GM18502 (cell line): ENCODE results near the gene PVALB.

ENCODE experiments used
- ATAC-seq: cut with Tn5 transposase; IDR thresholded peaks from one replicate; pipeline ENCODE4 v1.9.1; 2021; ENCODE audit warnings: mild to moderate bottlenecking; ENCODE audit not compliant: unreplicated experiment, poor library complexity

Gene PVALB, protein sequence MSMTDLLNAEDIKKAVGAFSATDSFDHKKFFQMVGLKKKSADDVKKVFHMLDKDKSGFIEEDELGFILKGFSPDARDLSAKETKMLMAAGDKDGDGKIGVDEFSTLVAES

DNA sequence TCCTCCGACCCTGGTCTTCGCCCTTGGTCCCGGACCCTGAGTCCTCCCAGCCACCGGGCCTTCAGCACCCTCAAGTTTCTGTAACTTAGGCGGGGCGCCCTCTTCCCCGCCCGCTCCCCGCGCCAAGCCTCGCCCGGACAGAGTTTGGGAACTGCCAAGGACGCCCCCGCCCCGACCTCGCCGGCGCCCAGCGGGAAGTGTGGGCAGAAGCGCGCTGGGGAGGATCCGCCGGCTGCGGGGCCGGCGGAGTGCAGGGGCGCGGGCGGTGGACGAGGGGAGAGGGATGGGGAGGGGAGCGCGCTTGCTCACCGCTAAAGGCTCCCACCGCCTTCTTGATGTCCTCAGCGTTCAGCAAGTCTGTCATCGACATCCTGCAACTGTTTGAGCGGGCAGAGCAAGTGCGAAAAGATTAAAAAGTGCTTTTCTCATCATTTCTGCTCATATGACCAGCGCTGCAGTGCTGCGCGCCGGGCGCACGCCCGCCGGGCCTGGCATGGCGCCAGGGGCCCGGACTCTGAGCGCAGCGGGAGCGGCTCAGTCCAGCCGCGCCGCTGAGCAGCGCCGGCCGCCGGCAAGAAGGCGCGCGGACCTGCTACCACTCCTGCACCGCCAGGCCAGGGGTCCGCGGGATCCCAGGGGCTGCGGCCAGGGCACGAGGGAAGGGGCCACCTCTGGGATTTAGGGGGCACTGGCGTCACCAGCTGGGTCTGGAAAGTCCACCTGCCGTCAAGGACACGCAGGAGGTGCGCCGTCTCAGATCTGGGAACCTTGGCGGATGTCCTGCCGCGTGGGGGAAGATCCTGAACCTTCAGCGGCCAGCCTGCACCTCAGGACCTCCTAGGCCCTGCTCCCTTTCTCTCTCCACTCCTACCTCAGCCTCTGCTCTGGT is at the start of gene PVALB:
Gene PVALB, minus strand, starts transcription at position 400 of the 889 bp plus-strand sequence. Its CDS starts 30 bp downstream, at position 370.
- no peak for ATAC-seq

DNA sequence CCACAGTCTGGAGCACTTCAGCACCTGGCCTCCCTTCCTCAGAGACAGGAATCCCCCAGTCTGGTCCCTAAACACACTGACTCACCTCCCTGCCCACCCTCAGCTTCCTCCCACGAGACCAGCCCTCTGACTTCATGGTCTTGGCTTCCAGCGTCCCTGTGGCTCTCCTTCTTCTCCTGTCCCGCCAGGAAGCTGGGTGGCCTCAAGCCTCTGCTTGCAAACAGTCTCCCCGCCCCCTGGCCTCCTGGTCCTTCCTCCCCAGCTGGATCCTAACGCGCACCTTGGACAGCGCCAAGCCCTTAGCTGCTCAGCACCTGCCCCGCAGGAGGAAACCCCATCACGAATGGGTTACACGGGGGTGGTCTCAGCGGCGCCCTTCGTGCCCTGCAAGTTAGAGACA is 48.5 kb upstream of the PVALB start:
- ATAC-seq: no peak

DNA sequence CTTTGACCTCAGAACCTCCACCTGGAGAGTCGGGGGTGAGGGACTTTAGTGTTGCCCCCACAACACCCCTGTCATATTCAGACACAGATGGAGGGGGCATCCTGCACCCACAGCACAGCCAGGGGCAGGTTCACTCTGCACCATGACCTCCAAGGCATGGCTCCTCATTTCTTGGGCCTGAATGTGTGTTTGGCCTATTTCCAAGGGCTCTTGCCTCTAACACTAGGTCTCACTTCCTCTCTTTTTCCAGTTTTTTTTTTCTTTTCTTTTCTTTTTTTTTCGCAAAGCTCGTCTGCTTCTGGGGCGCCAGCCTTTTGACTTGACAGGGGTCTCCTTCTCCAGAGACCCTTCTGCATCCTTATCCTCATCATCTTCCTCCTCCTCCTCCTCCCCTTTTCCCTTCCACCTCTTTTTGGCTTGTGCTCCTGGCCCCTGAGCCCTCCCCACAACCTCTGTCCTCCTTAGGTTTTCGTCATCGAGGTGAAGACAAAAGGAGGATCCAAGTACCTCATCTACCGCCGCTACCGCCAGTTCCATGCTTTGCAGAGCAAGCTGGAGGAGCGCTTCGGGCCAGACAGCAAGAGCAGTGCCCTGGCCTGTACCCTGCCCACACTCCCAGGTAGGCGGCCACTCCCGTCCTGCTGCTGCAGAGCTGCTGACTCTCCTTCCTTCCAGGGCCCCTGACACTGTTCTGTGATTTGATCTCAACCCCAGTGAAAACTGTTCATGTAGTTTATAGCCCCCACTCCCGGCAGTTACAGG is 47.8 kb upstream of the PVALB start:
- no peak for ATAC-seq

DNA sequence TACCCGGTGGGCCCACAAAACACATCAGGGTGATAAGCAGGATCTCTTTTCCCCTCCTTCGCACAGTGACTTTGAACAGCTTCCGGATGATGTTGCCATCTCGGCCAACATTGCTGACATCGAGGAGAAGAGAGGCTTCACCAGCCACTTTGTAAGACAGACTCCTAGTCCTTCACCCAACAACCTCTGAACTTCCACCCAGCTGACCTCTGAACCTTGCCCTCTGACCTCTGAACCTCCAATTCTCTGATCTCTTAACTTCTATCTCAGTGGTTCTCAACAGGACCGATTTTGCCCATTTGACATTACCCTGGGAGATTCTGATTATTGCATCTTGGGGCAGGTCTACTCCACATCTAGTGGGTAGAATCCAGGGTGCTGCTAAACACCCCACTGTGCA is 47.1 kb upstream of the PVALB start:
- ATAC-seq: no peak

DNA sequence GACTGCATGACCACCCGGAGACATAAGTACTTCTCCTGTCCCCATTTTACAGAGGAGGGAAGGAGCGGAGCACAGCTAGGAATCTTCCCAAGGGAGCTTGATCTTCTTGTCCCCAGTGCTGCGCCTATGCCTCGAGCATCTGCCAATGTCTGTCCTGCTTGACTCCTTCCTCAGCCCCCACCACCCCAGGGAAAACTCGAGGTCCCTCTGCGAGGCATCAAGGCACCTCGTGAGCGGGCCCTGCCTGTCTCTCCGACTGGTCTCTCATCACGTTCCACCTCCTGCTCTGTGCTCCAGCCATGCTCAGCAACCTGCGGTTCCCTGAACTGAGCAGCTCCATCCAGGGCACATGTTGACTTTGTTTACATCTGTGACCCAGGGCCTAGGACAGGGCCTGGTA is 46.4 kb upstream of the PVALB start:
- ATAC-seq: no peak

DNA sequence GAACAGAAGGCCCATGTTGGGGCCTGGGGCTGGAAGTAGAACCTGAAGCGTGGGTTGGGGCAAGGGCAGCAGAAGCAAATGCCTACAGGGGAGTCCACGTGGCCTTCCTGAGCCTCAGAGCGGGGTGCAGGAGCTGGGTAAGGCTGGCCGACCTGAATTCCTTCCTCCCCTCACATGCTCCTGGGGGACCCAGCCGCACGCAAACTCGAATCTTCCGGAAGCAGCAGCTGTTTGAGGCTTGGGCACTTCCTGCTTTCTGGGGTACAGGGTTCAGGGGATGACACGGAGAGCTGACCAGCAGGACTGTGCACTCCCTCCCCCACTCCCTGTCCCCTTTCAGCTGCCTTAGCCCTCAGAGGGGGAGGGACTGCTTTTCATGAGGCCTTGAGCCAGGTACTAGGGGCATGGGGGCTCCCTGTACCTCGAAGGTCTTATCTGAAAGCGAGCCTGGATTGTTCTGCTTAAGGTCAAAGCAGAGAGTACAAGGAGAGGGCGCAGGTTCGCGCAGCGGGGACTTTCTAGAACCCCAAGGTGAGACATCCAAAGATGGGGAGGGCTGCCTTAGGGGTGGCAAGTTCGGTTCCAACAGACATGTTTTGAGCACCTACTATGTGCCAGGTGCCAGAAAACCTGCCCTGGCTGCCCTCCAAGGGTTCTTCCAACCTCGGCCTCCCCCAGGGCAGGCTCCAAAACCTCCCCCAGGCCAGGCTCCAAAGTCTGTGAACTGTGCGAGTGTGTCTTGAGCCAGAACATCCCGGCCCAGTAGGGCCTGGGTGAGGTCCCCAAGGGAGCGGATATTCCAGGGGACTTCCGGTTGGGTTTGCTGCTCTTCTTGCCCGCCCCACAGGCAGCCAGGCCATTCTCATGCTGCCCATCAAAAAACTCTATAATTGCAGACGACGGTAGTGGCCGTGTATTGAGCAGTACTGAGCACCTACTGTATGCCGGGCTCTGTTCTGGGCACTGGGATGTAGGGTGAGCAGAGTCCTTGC is 45.7 kb upstream of the PVALB start:
- no peak for ATAC-seq

DNA sequence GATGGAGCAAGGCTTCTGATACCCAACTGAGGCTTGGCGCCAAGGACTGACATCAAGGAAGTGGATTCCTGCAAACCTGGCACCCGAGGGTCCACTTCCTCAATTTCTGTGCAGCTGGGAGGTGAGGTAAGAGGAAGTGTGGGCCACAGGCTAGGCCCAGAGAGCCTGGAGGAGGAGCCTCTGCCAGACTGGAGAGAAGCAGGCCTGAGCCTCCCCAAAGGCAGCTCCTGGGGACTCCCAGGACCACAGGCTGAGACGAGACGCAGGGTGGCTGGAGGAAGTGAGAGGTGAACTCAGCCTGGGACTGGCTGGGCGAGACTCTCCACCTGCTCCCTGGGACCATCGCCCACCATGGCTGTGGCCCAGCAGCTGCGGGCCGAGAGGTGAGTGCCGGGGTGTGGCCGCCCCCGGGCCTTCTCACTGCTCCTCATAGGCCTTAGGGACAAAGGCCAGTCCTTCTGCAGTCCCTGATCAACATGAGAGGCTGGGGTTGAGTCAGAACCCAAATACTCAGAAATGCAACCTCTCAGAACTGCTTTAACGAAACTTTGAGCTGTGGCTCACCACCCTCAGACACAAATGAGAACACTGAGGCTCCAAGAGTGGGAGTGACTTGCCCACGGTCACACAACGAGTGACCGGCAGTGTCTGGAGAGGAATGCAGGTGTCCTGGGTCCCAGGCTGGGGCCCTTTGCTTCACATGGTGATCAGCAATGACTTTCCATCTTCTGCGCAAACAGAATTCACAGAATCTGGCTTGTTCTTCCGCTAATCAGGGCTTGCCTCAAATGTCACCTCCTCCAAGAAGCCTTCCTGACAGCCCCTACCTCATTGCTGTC is 44.2 kb upstream of the PVALB start, which contains the start of gene NCF4:
Gene NCF4, plus strand, starts transcription at position 186 of the 839 bp plus-strand sequence. Its CDS starts 166 bp downstream, at position 352.
- ATAC-seq: peak; percentile 71

DNA sequence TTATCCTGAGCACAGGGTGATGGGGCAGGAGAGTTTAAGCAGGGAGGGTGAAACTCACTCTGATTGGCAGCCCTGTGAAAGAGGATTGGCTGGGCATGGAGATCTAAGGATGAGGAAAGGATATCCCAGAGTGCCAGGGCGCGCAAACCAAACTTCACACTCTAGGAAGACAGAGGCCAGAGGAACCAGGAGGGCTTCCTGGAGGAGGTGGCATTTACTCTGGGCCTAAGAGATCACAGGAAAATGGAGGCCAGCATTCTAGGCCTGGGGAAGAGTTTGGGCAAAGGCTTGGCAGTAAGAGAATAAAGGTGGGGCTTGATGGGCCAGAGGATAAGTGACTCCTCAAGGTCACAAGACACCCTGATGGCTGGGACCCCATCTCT is 43.6 kb upstream of the PVALB start:
- ATAC-seq: no peak

DNA sequence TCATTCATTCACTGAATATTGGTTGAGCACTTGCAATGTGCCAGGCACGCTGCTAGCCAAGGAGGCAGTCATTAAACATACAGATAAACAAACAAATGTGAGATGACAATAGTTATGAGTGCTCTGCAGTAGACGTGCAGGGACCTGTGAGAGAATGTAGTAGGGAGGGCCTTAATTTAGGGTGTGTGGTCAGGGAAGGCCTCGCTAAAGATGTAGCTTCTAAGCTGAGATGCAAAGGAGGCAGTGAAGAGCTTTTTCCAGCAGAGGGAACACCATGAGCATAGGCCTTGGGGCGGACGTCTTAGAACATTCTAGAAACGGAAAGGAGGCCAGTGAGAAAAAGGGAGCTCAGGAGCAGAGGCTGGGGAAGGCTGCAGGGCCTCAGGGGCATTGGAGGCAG is 43.2 kb upstream of the PVALB start:
- no peak for ATAC-seq

DNA sequence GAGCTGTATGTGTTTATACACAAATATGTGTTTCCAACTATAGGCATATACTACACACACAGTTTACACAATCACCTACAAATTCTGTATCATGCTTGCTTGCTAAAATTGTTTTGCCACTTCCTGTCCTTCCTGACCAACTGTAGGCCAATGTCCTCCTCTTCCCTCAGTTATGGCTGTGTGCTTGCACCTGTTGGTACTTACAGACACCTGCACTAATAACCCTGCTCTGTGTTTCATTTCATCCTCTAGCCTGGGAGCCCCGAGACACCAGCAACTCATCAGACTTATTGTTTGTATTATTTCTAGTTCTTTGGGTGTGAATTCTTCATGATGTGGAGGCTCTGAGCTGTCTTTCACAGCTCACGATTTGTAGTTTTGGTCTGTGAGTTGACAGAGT is 42.1 kb upstream of the PVALB start:
- no peak for ATAC-seq

DNA sequence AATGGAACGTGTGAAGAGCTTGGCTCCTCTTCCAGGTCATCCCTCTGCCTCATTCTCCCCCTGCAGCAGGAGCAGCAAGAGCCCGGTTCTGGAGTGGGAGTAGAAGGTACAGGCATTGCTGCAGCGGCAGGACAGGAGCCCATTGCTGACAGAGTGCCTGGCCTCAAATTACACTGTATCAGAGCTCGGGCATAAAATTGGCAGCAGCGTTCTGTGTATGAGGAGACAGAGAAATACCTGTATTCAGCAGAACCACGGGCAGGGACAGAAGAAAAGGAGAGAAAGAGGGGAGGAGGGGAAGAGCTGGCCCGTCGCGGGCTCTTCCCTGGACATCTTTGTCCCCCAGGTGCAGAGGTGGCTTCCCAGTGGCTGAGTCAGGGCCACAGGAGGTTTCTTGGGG is 41.3 kb upstream of the PVALB start:
- no peak for ATAC-seq

DNA sequence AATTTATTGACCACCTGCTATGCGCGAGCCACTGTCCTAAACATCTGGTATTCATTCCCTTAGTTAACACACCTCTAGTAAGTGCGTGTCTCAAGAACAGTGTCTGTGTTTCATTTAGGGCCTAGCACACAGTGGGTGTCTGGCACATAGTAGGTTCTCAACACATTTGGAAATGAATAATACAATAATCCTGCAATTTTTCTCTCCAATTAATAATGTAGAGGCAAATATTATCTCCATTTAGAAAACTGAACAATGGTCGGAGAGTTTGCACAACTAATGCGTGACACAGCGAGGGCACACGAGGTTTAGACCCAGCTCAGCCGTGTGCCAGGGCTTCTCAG is 39.9 kb upstream of the PVALB start:
- no peak for ATAC-seq

DNA sequence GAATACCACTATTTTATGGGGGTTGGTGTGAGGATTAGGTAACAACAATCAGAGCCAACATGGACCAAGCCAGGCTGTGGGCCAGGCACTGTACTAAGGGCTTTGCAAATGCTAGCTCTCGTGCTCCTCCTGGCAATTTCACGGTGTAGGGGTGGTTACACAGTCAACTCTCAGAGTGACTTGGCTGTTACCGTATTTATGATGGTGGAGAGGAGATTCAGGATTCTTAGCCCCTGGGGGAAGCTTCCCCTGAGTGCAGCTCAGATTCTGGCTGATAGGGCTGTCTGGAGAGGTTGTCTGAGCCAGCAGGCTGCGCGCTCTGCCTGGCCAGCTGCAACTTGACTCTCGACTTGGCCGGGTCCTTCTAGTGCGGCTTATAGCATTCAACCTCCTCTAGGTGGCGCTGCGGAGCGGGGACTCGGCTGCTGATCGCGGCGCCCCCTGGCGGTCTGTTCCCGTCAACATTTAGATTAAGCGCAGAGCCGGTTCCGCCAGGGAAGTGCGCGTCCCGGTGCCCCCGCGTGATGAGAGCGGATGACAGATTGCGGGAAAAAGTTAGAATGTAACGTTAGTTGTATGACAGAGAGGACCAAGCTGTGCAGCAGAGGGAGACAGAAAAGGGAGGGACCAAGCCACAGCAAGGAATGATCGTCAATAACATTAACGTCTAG is 39.4 kb upstream of the PVALB start:
- ATAC-seq: no peak

DNA sequence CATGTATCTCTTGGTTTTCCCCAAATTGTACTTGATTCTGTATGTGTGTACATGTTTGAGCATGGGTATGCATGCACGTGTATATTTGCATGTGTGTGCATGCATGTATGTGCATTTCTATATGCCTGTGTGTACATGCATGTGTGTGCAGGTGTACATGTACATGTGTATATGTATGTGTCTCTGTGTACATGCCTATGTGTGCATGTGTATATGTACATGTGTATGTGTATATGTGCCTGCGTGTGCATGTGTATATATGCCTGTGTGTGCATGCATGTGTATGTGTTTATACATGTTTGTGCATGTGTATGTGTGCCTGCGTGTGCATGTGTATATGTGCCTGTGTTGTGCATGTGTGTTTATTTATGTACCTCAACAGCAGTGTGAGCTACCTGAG is 38.6 kb upstream of the PVALB start:
- no peak for ATAC-seq

DNA sequence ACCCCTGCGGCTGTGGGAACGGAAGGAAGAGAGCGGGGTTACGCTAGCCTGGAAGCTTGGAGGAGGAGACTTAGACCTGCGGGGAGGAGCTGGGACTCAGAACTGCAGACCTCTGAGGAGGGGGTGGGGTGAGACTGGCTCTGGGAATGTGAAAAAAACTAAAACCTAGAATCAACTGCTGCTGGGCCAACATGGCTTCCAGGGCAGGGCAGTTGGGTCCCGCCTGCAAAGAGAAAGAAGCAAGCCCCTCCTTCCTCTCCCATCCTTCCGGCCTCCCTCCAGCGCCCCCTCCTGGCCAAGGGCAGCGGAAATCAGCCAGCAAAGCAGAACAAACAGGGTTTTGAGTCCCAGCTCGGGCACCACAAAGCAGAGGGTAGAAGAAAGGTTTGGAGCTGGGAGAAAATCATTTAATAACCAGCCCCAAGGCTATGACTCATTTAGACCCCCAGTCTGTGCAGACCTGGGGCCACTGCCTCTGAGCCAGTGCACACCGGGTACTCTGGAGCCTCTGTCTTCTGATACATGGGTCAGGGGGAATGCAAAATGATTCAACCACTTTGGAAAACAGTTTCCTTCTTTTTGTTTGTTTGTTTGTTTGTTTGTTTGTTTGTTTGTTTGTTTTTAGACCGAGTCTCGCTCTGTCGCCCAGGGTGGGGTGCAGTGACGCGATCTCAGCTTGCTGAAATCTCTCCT is 36.7 kb upstream of the PVALB start:
- no peak for ATAC-seq

DNA sequence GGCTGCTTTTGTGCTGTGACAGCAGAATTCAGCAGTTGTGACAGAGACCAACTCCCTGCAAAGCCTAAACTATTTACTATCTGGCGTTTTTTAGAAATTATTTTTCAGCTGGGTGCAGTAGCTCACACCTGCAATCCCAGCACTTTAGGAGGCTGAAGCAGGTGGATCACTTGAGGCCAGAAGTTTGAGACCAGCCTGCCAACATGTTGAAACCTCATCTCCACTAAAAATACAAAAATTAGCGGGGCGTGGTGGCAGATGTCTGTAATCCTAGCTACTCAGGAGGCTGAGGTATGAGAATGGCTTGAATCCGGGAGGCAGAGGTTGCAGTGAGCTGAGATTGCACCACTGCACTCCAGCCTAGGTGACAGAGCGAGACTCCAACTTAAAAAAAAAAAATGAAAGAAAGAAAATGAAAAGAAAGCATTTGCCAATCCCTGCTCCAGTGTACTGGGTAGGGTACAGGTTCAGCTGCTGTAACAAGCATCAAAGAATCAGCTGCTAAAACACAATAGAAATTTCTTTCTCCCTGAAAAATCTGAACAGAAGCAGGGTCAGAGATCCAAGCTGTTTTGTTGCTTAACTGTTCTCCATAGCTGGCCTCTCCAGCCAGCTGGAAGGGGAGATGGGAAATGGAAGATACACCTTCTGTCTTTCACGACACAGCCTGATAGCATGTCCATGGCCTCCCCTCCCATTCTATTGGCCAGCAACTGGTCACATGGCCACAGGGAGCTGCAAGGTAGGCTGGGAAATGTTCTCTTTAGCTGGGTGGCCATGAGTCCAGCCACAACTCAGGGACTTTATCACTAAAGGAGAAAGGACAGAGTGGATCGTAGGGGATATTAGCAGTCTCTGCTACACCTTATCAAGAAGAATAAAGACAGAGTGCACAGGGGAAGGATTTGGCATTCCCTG is 35.5 kb upstream of the PVALB start:
- ATAC-seq: no peak

DNA sequence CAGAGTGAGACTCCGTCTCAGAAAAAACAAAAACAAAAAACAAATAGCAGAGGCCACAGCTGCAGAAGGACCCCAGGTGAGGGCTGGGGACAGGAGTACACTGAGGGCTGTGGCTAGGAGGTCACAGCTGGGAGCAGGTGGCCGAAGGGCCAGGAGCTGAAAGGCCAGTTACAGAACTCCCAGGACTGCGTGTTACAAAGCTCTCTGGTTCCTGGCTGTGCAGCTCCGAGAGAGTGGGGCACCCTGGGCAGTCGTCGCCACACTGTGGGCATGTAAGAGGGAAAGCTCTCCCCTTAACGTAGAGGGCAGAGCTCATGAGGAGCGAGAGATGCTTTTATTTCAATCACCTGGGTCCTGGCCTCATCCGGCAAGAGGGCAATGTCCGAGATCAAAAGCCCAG is 33.8 kb upstream of the PVALB start:
- no peak for ATAC-seq
